GM18519 (cell line): ENCODE measurements around the gene DCUN1D3.
"Not testable (repeated sequence)": the region's sequence is repeated elsewhere in the genome, so short reads cannot be mapped to it uniquely, and the experiment has no call there.

ENCODE experiments used
- ATAC-seq: cut with Tn5 transposase; IDR thresholded peaks from one replicate; pipeline ENCODE4 v1.9.1; 2021; ENCODE audit warnings: mild to moderate bottlenecking, moderate library complexity; ENCODE audit not compliant: unreplicated experiment, low FRiP score

The DCUN1D3 gene, protein sequence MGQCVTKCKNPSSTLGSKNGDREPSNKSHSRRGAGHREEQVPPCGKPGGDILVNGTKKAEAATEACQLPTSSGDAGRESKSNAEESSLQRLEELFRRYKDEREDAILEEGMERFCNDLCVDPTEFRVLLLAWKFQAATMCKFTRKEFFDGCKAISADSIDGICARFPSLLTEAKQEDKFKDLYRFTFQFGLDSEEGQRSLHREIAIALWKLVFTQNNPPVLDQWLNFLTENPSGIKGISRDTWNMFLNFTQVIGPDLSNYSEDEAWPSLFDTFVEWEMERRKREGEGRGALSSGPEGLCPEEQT

DNA sequence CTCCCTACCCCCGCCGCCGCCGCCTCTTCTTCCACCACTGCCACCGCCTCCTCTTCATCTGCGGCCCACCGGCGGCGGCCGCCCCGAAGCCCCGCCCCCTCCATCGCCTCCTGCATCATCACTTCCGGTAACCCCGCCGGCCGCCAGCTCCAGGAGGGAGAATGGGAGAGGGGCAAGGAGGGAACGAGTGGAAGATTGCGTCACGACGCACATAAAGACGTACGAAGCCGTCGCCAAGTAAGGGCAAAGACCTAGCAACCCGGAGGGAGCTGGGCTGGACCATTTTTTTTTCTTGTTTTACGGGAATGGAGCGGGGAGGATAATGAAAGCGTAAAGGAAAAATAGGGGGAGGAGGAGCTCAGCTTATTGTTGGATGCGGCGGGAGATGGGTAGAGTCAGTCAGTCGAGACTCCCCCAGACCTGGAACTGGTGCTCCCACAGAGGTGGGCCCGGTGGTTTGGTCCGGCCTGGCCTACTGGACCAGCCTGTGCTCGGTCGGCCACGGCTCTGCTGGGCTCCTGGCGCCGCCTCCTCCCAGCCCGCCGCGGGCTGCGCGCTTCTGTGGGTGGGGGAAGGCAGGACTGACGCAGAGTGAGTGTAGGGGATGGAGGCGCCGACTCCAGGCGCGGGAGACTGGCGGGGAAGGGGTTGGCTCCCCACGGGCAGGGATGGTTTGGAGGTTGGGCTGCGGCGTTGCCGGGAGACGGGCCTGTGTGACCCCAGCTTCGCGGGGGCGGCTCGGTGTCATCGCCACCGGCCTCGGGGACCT is at the start of gene DCUN1D3, which contains the start of gene LYRM1:
DCUN1D3 (minus strand) TSS at position 60 of the 769 bp plus-strand sequence. CDS start 37,820 bp downstream, outside the sequence.
LYRM1 (plus strand) TSS at position 473 of the 769 bp plus-strand sequence. CDS start 14,785 bp downstream, outside the sequence.
- peak; percentile 49 for ATAC-seq

DNA sequence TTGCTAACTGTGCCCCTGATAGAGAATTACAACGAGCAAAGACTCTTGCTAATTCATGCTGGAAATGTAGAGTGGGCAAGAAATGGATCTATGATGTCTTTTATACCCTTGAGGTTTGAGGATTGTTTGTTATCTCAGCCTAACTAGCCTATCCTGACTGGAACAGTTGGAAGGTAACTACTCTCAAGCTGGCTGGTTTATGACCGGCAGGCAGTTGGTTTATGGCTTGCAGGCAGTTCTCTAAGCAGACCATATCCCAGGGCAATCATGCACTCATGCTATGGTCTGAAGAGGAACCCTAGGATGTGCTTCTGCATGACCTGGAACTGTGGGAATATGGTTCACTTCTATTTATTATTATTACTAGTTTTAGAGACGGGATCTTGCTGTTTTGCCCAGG is 49.5 kb upstream of the DCUN1D3 start:
- ATAC-seq, result no peak

DNA sequence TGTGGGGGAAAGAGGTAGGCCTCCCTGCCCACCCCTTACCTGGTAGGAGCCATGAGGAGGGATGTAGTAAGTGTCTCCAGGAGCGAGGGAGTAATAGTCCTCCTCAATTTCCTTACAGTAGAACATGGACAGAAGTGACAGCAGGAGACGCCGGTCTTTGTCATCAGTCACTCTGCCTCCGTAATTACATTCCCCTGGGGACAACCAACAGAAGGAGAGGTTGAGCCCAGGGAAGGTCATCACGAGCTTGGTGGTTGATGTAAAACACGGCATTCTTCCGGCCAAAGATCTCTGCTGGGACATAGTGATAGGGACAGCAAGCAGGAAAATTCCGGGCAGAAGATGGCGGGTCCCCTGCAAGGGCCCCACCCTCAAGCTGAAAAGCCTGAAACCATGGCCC is 48.3 kb upstream of the DCUN1D3 start:
- ATAC-seq, result no peak

DNA sequence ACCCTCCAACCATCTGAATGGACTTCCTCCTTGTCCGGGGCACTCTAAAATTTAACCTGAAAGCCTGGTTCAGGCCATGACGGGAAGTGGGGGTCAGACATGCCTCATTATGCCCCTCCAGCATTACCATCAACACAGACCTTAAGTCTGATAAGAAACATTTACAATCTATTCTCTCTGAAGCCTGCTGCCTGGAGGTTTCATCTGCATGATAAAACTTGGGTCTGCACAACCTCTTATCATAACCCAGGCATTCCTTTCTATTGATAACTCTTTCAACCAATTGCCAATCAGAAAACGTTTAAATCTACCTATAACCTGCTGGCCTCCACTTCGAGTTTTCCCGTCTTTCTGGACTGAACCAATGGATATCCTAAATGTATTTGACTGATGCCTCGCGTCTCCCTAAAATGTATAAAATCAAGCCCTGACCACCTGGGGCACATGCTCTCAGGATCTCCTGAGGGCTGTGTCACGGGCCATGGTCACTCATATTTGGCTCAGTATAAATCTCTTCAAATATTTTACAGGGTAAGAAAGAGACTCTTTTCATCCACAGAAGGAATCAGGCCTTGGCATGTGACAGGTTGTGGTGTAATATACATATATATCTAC is 46.0 kb upstream of the DCUN1D3 start:
- ATAC-seq, result no peak

DNA sequence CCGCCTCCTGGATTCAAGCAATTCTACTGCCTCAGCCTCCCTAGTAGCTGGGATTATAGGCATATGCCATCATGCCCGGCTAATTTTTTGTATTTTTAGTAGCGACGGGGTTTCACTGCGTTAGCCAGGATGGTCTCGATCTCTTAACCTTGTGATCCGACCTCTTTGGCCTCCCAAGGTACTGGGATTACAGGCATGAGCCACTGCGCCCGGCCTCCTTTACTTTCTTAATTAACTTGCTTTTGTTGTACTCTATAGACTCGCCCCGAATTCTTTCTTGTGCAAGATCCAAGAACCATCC is 45.4 kb upstream of the DCUN1D3 start:
- not testable (repeated sequence) for ATAC-seq

DNA sequence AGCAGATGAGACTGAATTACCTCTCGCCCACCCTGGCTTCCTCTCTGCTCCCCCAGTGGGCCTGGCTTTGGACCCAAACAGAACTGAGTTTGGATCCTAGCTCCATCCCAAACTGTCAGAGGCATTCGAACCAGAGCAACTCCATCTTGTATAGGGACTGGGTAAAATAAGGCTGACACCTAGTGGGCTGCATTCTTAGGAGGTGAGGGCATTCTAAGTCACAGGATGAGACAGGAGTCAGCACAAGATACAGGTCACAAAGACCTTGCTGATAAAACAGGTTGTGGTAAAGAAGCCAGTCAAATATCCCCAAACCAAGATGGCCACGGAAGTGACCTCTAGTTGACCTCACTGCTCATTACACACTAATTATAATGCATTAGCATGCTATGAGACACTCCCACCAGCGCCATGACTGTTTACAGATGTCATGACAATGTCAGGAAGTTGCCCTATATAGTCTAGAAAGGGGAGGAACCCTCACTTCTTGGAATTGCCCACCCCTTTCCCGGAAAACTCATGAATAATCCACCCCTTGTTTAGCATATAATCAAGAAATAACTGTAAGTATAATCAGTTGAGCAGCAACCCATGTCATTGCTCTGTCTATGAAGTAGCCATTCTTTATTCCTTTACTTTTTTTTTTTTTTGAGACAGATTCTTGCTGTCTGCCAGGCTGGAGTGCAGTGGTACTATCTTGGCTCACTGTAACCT is 44.9 kb upstream of the DCUN1D3 start:
- no peak for ATAC-seq

DNA sequence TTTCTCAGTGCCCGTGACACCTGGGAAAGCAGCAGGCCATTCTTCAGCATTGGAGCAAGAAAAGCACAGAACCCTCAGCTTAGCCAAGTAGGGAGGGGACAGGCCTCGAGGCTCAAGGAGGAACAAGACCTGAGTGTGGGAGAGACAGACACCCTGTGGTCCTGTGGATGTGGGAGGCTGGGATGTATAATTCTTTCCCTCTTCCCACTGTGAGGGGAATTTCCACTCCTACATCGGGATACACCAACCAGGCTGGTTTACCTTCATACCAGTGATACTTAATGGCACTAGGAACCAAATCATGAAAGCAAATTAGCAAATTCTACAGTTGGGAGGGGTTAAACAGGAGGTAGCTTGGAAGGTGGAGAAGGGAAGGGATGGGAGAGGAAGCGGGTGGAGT is 42.1 kb upstream of the DCUN1D3 start:
- ATAC-seq, result no peak

DNA sequence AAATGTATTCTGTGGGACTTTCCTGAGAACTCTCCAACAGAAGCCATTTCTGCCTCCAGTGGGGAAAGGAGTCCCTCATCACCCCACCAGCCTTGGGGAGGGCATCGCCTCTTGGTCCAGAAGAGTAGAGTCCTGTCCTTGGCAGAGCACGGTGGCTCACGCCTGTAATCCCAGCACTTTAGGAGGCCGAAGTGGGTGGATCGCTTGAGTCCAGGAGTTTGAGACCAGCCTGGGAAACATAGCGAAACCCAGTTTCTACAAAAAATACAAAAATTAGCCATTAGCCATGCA is 41.4 kb upstream of the DCUN1D3 start:
- no peak for ATAC-seq

DNA sequence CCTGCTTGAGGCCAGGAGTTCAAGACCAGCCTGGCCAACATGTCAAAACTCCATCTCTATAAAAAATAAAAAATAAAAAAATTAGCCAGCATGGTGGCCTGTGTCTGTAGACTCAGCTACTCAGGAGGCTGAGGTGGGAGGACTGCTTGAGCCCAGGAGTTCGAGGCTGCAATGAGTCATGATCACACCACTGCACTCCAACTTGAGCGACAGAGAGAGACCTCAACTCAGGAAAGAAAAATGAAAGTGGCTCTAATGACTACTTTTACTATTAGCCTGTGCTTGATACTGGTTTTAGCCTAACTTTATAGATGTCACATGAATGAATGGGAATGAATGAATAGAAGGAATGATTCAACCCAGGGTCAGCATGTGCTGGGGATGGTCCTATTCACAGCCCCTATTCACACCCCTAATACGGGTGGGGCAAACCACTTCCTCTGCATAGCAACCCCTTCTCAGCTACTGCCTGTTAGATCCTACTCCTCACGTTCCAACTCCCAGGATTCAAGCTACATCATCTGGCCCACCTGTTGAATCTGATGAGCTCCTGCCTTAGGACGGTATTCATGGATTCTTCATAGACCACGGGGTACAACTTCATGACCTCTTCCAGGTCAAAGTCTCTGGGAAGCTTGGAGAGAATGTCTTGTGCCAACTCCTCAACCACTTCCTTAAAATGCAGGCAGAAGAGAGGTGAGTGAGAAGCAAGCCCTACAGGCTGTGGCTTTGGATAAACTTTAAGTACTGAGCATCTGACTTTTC is 40.9 kb upstream of the DCUN1D3 start:
- no peak for ATAC-seq

DNA sequence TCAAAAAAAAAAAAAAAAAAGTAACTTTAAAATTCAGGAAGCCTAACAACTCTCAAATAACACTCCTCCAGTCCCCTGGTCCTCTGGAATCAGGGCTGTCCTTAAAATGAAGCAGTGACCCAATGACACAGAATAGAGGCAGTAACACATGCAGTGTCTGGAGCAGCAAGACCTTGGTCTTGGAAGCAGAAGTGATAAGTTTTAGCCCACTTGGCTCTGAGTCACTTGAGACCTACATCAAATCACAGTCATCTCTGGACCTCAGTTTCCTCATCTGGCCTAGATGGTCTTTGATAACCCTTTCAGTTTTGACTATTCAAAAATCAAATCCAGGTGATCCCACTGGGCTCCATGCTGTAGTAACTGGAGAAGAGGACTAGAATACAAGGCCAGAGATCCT is 39.5 kb upstream of the DCUN1D3 start:
- no peak for ATAC-seq

DNA sequence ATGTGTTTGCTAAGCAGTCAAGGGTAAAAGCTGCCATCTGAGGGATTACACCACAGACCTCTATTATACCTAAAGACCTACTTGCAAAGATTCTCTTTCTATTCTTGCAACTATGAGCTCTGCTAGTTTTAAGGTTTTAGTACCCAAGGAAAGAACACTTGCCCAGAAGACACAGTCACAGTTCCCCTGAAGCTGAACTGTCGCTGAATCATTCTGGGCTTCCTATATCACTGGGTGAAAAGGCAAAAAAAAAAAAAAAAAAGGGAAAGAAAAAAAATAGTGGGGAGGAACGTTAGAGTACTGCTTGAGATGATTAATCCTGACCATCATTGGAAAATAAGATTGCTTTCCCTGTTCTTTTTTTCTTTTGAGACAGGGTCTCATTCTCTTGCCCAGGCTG is 38.3 kb upstream of the DCUN1D3 start:
- ATAC-seq, result no peak

DNA sequence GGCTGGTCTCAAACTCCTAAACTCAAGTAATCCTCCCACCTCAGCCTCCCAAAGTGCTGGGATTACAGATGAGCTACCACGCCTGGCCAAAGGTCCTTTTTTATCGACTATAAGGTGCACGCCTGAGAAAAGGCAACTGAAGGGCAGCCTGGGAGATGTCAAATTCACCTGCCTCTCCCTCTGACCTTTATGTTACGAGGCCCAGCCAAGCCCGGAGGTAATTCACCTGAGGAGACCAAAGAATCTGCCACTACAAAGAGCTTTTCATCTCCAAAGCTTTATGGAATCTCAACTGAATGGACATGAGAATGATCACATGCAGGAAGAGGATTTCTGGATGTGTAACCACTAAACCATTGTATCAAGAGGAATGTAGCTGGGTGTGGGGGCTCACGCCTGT is 37.6 kb upstream of the DCUN1D3 start:
- ATAC-seq, result no peak

DNA sequence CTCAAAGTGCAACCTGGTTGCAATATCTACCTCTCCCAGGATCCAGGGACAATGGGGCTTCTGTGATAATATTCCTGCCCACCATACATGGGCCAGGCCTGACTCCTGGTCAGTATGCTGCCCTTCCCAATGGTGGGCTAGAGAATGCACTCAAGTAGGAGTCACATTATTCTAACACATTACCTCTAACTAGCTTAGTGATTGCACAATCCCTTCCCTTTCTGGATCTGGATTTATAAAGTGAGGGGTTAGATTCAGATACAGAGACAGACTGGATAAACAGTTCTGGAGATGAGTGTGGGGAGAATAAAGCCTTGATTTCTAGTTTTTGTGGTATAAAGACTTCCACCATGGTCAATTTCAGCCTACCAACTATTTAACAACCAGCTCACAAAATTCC is 33.4 kb upstream of the DCUN1D3 start:
- ATAC-seq, result no peak

DNA sequence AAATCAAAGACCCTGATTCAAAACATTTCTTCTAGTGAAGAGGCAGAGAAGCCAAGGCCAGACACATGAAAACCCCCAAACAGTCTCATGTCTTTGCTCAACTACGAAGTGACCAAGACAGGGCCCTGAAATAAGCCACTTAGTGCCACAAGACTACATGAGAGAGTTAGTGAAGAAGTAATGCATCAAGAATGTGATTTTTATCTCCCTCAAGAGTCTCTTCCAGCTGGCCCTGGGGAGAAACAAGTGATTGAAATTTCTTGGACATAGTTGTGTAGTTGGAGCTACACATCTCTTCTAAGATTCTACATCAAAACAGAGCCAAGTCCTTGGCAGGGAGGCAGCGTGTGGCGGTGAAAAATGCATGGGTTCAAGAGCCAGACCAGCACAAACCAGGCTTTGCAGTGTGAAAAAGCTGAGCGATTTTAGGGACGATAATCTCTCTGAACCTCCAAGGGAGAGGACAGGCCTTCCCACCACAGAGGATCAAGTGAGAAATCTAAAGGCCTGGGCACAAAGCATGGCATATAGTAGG is 31.0 kb upstream of the DCUN1D3 start:
- no peak for ATAC-seq

DNA sequence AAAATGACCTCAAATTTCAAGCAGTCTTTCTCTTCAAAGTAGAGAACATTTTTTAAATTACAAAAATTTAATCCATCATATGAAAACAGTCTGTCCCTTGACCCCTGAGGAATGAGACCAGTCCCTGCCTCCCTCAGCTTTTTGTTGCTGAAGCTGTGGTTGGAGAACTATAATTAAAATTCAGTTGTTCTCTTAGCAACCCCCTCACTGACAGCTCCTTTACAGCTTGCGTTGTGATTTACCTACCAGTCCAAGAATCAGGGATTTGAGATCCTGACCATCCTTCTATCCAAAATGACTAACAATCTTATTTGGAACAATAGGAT is 30.2 kb upstream of the DCUN1D3 start:
- ATAC-seq, result no peak

DNA sequence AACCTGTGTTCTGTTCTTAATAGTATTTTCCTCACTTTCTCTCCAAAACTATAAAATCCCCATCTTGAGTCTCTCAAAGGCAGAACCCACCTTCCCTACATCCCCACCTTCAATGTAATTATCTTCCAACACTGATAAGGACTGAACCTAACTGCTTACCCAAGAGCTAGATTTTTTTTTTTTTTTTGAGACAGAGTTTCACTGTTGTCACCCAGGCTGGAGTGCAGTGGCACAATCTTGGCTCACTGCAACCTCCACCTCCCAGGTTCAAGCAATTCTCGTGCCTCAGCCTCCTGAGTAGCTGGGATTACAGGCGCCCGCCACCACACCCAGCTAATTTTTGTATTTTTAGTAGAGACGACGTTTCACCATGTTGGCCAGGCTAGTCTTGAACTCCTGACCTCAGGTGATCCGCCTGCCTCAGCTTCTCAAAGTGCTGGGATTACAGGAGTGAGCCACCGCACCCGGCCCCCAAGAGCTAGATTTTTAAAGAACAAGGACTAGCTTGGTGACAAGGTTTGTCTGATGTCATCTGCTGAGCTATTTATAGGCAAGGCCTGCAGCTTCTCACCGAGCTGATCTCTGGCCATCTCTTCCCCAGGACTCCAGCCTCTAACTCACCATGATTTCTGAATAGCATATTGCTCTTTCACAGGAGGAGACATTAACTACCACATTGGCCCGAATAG is 29.7 kb upstream of the DCUN1D3 start:
- not testable (repeated sequence) for ATAC-seq

DNA sequence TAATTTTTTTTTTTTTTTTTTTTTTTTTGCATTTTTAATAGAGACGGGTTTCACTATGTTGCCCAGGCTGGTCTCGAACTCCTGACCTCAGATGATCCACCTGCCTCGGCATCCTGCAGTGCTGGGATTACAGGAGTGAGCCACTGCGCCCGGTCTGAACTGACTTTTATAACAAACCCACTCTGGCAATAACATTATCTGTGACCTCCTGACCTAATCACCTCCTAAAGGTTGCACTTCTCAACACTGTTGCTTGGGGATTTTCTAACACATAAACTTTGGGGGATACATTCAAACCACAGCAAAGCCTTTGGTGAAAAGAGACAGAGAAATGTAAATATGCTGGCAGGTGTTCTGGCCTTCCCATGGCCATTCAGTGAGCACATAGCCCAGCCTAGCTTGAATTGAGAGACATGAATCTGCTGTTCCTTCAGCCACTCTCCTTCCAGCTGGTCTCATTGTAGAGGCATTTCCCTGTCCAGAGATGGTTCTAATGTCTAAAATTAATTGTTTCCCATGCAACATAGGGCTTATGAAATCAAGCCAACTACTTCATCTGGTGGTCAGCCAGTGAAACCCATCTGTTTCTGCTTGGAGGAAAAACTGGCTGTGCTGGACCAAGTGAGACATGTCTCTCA is 28.7 kb upstream of the DCUN1D3 start:
- ATAC-seq, result no peak

DNA sequence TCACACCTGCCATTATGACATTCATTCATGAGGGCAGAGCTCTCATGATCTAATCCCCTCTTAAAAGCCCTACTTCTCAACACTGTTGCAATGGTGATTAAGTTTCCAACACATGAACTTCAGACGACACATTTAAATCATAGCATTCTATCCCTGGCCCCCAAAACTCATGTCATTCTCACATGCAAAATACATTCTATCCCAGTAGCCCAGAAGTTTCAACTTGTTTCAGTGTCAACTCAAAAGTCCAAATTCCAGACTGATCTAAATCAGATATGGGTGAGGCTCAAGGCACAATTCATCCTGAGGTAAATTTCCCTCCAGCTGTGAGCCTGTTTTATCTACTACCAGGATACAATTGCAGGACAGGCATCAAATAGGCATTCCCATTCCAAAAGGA is 25.6 kb upstream of the DCUN1D3 start:
- ATAC-seq, result no peak

DNA sequence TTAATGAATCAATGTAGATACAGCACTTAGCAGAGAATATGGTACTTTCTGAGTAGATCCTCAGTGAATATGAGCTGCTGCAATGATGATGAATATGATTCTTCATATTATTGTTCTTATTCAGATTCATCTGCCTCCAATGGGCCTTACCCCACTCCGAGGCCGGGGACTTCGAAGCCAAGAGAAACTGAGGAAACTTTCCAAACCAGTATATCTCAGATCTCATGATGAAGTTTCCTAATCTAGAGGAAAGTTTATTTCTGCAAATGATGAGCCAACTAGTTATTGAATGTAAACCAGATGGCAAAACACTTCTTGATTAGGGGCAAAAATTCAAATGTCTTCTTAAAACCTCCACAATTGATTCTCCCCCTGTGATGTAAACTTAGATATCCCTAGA is 23.7 kb upstream of the DCUN1D3 start:
- ATAC-seq, result no peak
